GM18868 (cell line): ENCODE measurements around the gene MRPS24.
"Not testable (repeated sequence)": the region's sequence is repeated elsewhere in the genome, so short reads cannot be mapped to it uniquely, and the experiment has no call there.

ENCODE experiments used
- ATAC-seq: cut with Tn5 transposase; IDR thresholded peaks from one replicate; pipeline ENCODE4 v1.9.1; 2021; ENCODE audit warnings: mild to moderate bottlenecking, moderate library complexity; ENCODE audit not compliant: unreplicated experiment

MRPS24 gene

DNA sequence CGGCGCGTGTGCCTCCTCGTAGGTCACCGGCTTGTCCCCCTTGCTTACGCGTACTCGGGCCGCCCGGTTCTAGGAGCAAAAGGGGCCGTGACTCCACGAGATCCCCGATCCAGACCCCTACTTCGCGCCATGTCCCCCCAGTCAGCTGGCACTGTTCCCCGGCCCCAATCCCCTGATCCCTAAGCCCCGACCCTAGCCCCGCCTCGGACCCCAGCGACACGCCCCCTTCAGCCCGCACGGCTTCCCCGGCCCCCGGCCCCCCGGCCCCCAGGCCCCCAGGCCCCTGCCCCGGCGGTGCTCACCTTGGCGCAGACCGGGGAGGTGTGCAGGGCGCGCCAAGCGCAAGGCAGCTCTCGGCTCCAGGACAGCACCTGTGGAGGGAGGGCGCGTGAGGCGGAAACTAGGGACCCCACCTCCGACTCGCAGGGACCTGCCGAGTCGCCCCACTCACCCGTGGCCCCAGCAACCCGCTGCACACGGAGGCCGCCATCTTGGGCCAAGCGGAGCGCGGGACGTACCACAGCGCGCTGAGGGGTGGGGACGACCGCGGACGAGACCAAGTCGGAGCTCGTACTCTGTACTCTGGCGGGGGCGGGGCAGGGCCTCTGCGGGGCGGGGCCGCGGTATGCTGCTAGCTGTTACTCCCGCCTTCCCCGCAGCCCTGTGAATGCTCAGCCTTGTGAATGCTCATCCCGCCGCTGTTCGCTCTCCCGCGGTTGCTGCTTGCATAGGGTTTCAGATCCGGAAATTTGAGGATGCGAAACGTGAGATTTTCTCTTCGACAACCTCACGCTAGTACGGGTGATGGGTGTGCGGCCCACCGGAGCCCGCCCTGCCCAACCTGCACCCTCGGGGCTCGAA lies at the start of gene MRPS24:
TSS of gene MRPS24 (minus strand) at position 512 of the 861 bp plus-strand sequence. CDS start at position 490, 22 bp downstream.
- ATAC-seq = peak; percentile 94

DNA sequence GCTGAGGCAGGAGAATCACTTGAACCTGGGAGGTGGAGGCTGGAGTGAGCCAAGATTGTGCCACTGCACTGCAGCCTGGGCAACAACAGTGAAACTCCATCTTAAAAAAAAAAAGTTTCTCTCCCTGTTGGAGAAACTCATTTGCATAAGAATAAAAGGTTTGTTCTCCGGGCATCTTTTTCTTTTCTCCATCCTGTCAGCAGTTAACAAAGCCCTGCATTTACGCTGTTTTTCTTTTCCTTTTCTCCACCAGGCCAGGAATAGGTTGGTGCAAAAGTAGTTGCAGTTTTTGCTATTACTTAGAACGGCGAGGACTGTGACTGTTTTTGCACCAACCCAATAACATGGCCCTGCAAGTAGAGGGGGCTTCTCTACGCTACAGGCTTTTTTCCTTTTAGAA lies 46.6 kb upstream of the MRPS24 start:
- no peak for ATAC-seq

DNA sequence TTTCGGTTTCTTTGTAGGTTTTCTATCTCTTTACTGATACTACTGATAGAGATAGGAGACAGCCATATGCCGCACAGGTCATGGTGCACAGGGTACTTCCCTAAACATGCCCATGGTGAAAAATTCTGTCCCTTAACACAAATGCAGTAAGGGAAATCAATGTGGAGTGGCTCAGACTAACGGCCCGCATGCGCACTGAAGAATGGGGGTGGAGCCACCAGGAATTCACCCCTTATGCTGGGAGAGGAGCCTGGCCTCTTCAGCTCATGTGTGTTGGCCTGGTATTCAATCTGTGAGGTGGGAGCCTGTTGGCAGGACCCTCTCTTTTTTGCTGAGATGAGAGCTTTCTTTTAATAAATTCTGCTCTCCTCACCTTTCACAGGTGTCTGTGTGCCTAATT lies 45.5 kb upstream of the MRPS24 start:
- ATAC-seq = no peak

DNA sequence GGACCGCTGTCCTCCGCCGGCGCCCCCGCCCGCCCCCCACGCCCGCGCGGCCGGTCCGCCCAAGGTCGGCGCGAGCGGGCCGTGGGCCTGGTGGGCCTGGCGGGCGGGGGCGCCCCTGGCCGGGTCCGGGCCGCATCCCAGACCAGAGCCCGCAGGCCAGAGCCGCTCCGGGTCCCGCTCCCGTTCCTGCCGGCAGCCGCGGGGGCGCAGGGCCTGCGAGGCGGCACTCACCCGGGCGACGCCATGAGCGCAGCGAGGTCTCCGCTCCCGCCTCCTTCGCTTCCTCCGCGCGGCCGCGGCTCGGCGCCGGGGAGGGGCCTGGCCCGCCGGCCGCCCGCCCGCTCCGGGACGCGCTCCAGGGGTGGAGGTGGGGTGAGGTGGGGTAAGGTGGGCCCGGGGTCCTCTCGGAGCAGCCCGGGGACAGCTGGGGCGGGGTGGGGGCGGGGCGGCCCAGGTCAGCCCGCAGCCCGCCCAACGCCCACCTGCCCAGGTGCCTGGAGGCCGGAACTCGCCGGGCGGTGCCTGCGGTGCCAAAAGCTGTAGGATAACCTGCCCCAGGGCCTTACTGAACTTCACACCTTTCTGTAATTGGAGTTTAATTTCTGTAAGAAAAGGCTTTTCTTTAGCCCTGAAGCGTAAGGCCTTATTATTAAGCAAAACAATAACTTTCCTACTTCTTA lies 37.2 kb upstream of the MRPS24 start, which contains the start of gene URGCP:
TSS of gene URGCP (minus strand) at position 266 of the 680 bp plus-strand sequence. CDS start at position 245, 21 bp downstream.
- ATAC-seq = peak; percentile 85

DNA sequence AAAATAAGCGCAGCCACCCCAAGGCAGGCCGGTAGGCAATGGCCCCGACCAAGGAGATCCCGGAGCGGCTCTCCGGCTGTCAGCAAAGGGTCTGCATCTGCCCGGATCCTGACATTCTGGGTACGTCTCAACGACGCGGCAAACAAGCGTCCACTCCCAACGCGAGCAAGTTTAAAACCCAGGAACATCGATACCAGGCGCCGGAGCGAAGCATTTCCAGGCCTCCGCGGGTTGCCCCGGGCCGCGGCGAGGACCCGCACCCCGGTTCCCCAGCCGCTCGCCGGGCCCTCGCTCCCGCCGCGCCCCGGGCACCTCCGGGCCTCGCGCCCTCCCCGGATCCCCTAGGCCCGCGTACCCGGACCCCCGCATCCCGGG lies 36.6 kb upstream of the MRPS24 start:
- peak; percentile 38 for ATAC-seq

DNA sequence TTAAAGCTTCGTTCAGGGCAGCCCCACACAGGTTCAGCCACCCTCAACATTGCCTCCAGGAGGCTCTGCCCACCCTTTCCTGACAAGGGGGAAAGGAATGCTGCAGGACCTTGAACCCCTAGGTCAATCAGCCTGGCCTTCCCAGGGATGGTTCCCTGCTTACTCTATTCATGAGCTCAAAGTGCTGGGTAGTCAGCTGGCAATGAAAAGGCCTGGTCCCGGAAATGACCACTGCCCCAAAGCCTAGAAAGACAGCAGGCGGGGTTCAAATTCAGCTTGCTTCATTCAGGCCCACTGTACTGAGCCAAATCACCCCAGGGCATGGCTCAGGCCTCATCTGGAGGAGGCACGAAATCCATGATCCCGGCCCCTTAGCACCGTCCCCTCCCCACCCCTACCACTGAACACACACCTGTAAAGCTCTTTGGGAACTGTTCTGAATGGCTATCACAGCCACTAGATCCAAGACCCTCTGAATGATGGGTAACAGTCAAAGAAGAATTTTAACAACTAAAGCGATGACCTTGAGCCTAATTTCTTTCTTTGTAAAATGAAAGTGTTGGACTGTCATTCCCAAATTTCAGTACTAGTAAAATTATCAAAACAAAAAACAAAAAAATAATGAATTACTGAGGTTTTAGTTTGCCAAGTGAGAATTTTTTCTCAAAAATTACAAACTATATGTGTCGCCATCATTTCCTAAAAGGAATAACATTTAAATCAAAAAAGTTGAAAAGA lies 36.1 kb upstream of the MRPS24 start:
- no peak for ATAC-seq

DNA sequence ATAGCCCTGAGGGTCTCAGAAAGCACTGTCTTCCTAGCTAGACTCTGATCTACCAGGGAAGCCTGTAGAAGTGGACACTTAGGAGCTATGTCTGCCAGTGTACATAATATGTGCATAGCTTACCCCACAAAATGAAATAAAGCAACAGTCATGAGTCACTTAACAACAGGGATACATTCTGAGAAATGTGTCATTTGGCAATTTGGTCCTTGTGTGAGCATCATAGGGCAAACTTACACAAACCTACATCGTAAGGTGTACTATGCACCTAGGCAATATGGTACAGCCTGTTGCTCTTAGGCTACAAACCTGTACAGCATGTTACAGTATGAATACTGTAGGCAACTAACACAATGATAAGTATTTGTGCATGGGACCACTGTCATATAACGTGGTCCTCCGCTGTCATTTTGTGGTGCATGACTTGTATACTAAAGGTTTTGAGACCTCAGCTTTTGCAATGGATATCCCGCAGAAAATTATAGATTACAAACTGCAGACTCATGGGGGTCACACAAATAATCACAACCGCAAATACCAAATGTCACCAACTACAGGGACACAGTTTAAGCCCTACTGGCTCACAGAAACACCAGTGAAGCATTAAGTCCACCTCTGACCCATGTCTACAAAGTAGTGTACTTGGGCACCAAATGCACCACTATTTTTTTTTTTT lies 35.4 kb upstream of the MRPS24 start:
- no peak for ATAC-seq

DNA sequence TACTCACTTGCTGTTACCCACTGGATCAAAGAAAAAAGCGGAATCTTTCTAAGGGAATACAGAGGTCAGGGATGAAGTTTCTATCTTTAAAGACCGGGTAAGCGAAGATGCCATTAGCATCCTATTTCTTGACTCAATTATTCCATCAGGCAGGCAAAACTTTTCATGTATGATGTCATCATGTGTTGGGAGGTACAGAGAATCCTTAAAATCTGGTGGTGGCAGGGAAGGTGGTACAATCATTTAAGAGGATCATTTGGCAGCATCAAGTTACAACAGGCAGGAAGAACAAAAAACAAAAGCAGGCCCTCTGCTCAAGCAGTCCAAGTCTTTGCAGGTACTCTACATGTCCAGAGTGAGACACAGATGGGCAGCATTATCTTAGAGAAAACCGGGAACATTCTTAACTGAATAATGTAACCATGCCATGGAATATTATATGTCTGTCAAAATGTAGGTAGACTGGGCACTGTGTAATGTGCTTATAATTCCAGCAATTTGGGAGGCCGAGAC lies 33.3 kb upstream of the MRPS24 start:
- no peak for ATAC-seq

DNA sequence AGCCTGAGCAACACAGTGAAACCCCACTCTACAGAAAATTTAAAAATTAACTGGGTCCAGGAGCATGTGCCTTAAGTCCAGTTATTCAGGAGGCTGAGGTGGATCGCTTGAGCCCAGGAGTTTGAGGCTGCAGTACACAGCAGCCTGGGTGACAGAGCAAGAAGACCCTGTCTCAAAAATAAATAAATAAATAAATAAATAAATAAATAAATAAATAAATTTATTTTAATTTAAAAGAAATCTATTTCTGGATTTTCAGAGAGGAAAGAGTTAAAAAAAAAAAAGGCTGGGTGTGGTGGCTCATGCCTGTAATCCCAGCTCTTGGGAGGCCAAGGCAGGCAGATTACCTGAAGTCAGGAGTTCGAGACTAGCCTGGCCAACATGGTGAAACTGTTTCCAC lies 29.3 kb upstream of the MRPS24 start:
- not testable (repeated sequence) for ATAC-seq

DNA sequence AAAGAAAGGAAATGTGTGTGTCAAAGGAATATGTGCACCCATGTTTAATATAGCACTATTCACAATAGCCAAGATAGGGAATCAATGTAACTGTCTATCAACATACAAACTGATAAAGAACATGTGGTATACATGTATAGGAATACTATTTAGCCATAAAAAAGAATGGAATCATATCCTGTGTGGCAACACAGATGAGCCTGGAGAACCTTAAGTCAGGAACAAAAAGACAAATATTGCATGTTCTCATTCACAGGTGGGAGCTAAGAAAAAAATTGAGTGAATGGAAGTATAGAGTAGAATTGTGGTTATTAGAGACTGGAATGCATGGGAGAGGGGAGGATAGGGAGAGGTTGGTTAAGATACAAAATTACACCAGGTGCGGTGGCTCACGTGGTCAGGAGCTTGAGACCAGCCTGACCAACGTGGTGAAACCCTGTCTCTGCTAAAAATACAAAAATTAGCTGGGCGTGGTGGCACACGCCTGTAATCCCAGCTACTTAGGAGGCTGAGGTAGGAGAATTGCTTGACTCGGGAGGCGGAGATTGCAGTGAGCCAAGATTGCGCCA lies 26.6 kb upstream of the MRPS24 start:
- ATAC-seq = no peak

DNA sequence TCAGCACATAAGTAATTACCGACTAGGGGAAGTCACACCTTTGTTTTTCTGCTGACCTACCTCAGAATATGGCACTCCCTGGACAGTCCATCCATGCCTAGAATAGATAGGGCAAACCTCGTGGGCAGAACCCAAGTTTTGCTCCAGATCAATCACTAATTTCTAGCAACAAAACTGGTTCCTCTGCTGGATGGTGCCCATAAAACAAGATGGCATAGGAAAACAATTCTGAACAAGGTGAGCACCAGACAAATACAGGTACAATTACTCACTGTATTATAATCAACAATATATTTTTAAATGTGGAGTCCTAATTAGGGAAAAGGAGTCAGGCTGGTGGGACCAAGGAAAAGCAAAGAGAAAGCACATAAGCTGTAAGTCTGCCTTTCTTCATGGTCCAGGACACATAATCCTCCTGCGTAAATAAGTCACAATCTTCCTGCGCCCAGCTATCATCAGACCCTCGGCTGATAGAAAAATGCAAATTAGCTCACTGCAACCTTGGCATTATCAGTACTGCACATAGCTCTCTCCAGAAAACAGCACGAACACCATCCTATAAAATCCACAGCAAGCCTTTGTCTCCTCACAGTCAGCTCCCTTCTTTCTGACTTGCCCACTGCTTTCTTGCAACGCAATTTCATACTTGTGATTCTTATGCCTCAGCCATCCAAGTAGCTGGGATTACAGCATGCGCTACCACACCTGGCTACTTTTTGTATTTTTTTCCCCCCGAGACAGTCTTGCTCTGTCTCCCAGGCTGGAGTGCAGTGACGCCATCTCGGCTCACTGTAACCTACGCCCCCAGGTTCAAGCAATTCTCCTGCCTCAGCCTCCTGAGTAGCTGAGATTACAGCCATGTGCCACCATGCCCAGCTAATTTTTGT lies 22.0 kb upstream of the MRPS24 start:
- ATAC-seq = no peak

DNA sequence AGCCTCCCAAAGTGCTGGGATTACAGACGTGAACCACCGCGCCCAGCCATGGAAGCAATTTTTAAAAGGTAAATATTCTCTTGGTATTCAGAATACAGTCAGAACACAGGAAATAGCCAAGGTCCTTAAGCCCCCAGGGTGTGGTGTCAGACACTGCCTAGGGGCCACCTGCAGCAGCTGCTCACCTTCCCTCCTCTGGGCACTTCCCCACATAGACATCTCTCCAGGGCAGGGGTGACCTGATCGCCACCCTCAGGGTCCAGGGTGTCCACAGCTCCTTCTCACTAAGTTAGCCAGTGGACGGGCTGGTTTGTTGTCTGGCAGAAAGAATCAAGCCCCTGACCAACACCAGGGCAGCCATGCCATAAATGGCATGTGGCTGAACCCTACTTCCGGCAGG lies 21.2 kb upstream of the MRPS24 start:
- ATAC-seq = no peak

DNA sequence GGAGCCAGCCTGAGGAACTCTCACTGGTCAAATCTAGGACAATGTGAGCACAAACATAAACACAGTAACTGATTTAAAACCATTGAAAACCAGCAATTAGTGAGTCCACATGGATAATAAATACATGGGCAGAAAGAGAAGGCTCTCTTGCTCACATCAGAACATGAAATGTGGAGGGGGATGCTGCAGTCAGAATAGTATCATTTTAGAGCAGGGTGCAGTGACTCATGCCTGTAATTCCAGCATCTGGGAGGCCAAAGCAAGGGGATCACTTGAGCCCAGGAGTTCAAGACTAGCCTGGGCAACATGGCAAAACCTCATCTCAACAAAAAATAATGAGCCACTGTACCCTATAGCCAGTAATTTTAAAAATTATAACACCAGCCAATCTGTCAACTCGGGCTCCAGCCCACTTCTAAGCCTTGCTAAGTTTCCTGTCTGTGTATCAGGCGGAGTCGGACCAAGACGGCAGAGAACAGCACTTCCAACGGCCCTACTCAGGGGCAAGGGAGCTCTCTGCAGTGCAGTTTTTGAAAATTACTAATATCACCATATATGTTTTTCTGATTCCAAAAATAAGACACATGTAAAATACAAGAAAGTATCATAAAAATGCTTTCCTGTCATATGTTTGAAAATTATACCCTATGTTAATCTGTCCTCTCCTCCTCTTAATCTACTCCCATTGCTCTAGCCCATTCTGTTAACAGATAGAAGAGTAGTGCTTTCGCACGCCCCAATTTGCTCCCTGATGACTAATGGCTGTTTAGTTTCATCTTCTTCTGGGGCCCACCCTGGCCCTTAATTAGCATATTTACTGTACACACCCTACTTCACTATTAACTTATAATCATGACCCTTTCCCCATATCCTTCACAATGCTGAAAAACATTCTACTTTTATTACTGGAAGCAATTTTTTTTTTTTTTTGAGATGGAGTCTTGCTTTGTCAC lies 20.0 kb upstream of the MRPS24 start:
- no peak for ATAC-seq

DNA sequence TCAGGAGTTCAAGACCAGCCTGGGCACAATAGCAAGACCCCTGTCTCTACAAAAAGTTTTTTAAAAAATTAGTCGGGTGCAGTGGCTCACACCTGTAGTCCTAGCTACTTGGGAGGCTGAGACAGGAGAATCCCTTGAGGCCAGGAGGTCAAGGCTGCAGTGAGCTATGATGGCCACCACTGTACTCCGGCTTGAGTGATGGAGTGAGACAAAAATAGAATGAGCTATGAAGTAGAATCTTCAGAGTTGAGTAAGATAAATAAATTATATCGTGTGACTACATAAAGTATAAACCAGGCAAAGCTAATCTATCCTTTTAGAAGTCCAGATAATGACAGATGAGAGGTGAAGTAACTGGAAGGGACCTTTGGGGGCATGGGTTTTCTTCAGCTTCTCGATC lies 15.3 kb upstream of the MRPS24 start:
- no peak for ATAC-seq

DNA sequence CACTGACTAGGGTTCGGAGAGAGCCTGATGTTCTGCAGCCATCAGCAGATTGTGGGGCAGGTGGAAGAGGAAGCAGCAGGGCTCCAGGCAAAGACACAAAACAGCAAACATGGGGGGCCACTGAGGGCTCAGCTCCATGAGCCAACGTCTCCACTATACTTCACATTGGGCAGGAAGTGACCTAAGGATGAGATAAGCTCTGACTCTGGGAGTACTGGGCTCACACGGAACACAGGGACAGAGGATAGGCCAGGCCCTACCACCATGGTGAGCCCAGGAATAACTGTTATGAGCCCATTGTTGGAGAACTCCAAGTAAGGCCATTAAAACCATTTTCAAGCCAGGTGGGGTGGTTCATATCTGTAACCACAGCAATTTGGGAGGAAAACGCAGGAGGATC lies 14.9 kb upstream of the MRPS24 start:
- no peak for ATAC-seq

DNA sequence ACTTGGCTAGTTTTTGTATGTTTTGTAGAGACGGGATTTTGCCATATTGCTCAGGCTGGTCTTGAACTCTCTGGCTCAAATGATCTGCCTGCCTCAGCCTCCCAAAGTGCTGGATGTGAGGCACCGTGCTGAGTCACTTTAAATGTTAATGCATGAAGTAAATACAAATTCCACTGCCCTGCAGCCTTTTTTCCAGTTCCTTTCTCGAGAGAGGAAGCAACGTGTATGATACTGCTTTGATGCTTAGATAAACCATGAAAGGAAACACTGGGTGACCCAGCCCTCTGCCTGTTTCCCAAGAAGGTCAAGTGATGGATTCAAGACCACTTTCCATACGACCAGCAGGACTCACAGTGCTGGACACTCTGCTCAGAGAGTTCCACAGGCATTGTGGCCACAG lies 11.3 kb upstream of the MRPS24 start:
- ATAC-seq = no peak

DNA sequence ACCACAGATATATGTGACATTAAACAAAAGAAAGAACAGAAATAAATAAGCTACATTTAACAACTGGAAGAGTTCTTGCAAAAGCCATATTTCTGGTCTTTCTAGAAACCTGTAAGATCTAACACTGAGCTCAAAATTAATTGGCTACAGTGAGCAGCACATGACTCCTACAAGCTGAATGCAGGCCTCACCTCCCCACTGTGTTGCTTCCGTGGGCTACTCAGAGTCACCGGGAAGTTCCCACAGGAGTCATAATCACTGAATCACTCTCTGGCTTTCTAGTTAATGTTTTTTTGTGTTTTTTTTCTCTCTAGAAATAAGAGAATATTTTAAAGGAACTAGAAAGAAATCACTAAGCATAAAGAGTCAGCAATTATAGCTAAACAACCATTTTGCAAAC lies 10.2 kb upstream of the MRPS24 start:
- ATAC-seq = no peak

DNA sequence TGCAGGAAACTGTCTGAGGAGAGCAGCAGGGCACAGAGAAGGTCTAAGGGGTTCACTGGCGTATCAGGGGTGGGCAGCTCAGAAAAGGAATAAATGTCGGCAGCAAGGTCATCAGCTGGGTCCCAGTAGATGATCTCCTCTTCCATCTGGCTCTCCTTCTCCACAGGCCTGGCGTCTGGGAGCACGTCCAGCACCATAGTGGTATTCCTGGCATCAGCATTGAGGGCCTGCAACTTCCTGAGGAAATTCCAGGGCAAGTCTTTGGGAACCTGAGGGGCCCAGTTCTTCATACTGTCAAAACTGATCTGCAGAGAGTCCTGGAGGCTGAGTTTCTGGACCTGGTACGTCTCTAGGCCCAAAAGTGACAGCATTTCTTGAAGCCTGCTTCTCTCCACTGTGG lies 9.6 kb upstream of the MRPS24 start:
- ATAC-seq = no peak
